ENCODE results near the gene GTPBP4.
"Not testable (repeated sequence)": the region's sequence is repeated elsewhere in the genome, so short reads cannot be mapped to it uniquely, and the experiment has no call there.

Gene GTPBP4

DNA sequence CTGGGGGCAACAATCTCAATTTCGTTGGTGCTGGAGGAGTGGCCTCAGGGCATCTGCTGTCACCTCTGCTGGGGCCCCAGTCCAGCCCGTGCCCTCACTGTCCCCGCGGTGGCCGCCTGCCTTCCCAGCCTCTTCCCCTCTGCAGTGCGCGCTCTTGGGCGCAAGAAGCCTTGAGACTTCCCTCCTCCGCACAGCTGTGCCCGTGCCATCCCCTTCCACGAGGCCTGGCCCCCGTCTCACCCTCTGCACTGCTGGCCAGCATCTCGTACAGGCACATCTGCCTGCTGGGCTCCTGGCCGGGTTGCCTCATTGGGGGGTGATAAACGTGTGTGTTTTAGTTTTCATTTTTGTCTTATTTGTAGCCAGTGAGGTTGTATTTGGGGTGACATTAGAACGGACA is 23.5 kb downstream of the GTPBP4 start:
- TF ChIP-seq ZNF274 (IDR thresholded peaks at IDR 0.05; ENCODE audit: low read depth, low read length), result no peak
- no peak overlapping the region for H3K4me3 ChIP-seq (ENCODE audit: low read length)

DNA sequence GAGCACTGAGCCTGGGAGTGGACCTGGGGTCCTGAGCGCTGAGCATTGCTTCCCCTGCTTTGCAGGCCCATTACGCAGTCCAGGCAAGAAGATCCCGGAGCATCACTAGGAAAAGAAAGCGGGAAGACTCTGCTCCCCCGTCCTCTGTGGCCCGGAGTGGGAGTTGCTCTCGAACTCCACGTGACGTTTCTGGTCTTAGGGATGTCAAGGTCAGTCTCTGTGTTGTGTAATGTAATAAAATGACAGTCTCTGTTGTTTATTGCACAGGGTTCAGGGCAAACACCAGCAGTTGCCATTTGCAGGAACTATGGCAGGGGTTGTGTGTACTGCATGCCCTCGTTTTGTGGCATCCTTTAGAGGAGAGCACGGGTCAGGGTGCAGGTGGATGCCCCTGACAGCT is 27.5 kb downstream of the GTPBP4 start:
- no peak overlapping the region for H3K4me3 ChIP-seq (ENCODE audit: low read length)
- TF ChIP-seq ZNF274 (IDR thresholded peaks at IDR 0.05; ENCODE audit: low read depth, low read length), result no peak

DNA sequence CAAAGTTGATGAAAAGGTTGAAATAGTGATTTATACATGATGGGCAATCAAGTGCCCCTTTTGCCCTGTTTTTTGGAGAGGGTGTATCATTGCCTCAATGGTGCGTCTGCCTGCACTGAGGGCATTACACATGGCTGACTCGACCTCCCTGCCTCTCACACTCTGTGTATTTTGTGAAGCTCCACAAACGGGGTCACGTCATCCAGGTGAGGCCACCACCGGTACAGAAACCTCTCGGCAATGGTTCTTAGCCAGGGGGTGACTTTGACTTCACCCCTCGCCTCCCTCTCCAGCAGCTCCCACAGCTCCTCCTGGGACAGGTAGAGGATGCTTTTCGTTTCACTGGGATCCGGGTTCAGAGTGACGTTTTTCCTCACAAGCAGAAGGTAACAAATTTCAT is 31.1 kb downstream of the GTPBP4 start:
- H3K4me3 ChIP-seq (ENCODE audit: low read length), result no peak overlapping the region
- no peak for TF ChIP-seq ZNF274 (IDR thresholded peaks at IDR 0.05; ENCODE audit: low read depth, low read length)

DNA sequence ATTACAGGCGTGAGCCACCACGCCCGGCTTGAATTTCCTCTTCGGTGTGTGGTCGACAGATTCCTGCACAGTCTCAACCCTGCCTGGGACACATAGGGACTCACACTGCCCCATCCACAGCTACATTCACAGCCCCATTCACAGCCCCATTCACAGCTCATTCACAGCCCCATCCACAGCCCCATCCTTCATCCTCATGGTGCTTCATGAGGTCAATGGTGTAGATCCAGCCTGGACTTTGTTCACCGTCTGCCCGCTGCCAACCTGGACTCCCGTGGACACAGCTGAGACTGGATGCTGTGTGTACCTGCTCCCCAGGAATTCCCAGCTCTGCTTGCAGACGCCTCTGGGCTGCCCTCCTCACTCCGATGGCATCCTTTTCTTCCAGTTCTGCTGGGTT is 32.2 kb downstream of the GTPBP4 start:
- no peak overlapping the region for H3K4me3 ChIP-seq (ENCODE audit: low read length)
- no peak for TF ChIP-seq ZNF274 (IDR thresholded peaks at IDR 0.05; ENCODE audit: low read depth, low read length)

DNA sequence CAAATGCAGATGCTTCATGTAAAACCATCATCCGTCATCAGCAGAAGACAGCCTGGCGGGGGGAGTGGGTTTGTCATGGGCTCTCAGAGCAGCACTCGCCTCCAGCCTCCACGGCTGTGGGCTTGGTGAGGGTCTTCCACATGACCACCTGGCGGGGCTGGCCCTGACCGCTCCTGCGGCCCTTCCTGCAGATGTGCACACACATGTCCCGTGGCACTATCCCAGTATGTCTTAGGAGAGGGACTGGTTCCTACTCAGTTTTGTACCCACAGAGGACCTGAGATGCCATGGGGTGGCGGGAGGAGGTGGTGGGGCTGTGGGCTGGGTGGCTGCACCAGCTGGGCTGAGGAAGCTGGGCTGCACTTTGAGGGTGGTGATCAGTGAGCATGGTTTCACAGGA is 32.7 kb downstream of the GTPBP4 start:
- no peak overlapping the region for H3K4me3 ChIP-seq (ENCODE audit: low read length)
- TF ChIP-seq ZNF274 (IDR thresholded peaks at IDR 0.05; ENCODE audit: low read depth, low read length), result no peak

DNA sequence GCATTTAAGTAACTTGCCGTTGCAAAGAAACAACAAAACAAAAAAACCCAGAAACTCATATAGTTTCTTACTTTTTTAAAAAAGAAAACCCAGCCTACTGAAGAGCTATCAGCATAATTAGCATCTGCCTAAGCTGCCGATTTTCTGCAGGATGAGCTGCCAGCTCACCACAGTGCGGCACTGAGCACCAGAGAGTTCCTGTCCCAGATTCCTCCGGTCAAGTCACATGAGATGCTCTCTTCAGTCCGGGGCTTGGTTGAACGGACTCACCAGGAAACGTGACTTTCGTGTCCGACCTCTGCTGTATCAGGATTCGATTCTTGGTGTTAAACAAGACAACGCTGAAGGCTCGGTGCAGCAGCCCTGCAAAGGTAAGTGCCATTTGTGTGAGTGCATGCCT is 34.2 kb downstream of the GTPBP4 start:
- no peak for TF ChIP-seq ZNF274 (IDR thresholded peaks at IDR 0.05; ENCODE audit: low read depth, low read length)
- H3K4me3 ChIP-seq (ENCODE audit: low read length), result no peak overlapping the region

DNA sequence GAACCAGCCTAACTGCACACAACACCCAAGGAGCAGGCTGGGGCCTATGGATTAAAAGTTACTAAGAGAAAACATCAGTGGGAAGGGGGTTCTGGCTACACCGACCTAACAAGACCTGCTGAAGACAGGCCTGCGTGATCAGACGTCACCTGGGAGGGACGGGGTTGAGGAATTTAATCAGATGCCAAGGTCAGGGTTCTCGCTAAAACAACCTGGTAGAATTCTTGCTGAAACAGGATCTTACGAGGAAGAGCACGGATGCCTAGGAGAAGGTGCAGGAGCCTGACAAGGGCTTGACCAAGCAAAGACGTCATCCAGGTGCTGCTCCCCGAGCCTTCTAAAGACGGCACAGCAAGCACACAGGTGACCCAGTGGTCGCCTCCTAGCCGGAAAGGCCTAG is 35.9 kb downstream of the GTPBP4 start:
- no peak overlapping the region for H3K4me3 ChIP-seq (ENCODE audit: low read length)
- TF ChIP-seq ZNF274 (IDR thresholded peaks at IDR 0.05; ENCODE audit: low read depth, low read length), result no peak

DNA sequence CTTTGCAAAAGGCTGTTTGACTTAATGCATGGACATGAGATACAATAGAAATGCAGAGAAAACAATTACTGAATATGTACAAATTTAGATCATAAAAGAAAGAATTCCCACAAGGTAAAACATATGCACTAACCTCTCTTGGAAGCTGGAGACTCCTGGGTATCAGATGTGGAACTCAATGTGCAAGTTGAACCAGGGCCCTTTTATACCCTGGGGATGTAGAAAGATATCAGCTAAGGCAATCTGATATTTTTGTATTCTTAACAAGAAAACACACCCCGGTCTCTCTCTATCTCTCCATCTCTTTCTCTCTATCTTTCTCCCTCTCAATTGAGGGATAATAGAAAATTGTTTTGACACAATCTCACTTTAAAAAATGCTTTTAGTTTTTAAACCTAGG is 37.4 kb downstream of the GTPBP4 start, which contains the start of gene IDI2:
Gene IDI2 (minus strand): TSS at position 177 of the 400 bp plus-strand sequence. CDS start 1,136 bp downstream, outside the sequence.
- TF ChIP-seq ZNF274 (IDR thresholded peaks at IDR 0.05; ENCODE audit: low read depth, low read length), result no peak
- no peak within 1 kb of the TSS for H3K4me3 ChIP-seq (ENCODE audit: low read length)

DNA sequence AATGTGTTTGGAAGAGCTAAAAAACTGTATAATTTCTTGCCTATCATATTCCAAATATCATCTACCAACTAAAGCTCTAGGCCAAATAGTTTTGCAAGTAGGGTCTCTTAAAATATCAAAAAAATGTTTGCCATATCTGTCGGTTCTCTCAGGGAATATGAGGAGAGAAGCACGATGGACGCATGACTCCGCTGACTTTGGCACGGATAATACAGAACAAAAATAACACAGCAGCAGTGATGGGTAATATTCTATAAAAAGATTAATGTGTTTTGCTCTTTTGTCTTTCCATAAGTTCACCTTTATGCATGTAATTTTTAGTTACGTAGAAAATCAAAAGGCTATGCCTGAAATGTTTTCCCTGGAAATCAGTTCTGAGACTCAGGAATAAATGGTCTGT is 38.3 kb downstream of the GTPBP4 start:
- H3K4me3 ChIP-seq (ENCODE audit: low read length), result no peak overlapping the region
- TF ChIP-seq ZNF274 (IDR thresholded peaks at IDR 0.05; ENCODE audit: low read depth, low read length), result no peak

DNA sequence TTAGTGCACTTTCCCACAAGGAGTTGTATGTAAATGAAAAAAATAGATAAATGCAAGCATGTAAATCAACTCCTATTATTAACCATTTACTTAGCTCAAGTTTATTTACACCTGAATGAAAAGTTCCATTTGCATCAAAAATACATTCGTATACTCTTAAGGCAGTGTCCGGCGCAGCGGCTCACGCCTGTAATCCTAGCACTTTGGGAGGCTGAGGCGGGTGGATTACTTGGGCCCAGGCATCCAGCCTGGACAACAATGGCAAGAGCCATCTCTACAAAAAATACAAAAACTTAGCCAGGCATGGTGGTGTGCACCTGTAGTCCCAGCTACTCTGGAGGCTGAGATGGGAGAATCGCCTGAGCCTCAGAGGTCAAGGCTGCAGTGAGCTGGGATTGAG is 41.6 kb downstream of the GTPBP4 start:
- no peak overlapping the region for H3K4me3 ChIP-seq (ENCODE audit: low read length)
- TF ChIP-seq ZNF274 (IDR thresholded peaks at IDR 0.05; ENCODE audit: low read depth, low read length), result no peak

DNA sequence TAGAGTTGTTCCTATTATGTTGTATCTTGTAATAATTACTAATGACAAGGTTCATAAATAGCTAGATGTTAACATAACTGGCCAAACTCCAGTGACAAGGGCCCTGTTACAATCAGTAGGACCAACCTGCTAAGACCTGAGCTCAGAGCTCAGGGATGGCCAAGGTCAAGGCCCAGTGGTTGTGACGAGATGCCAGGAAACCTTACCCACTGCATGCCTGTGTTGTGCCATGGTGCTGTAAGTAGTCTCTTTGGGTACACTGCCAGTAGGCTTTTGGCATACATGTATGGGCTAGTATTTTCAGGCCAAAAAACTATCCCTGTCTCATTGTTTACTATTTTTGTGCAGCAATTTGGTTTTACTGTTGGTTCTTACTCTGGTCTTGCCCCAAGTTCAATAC is 45.4 kb downstream of the GTPBP4 start:
- no peak overlapping the region for H3K4me3 ChIP-seq (ENCODE audit: low read length)
- TF ChIP-seq ZNF274 (IDR thresholded peaks at IDR 0.05; ENCODE audit: low read depth, low read length), result no peak

DNA sequence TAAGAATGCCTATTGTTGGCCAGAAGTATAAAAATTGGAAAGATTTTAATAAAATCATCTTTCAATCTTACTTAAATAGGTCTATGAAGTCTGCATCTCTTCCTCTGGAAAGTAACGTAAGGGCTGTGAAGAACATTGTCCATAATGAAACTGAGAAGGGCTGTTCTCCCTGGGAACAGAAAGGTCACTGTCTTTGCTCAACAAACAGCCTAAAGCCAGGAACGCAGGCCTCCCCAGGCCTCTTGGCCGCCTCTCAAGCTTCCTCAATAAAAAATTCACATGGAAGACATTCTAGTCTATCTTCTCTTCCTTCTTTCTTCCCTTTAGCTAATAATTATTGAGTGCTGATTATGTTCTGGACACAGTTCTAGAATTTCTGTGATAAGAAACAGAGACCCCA is 46.5 kb downstream of the GTPBP4 start:
- no peak for TF ChIP-seq ZNF274 (IDR thresholded peaks at IDR 0.05; ENCODE audit: low read depth, low read length)
- H3K4me3 ChIP-seq (ENCODE audit: low read length), result no peak overlapping the region

DNA sequence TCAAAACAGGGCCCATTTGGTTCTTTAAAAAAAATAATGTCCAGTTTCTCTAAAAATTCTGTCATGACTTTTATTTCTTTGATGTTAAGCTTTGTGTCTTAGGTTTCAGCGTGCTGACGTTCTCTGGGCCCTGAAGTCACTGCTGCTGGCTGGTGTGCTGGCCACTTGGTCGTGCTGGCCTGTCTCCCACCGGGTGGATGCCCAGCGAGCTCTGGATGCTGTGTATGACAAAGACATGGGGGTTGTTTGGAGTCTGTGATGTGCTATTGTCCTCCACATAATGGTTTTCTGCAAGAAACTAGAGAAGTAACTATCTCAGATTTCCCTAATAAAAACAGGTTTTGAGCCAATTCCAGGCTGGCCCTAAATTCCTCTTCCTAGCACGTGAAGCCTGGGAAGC is 47.0 kb downstream of the GTPBP4 start:
- no peak overlapping the region for H3K4me3 ChIP-seq (ENCODE audit: low read length)
- no peak for TF ChIP-seq ZNF274 (IDR thresholded peaks at IDR 0.05; ENCODE audit: low read depth, low read length)

DNA sequence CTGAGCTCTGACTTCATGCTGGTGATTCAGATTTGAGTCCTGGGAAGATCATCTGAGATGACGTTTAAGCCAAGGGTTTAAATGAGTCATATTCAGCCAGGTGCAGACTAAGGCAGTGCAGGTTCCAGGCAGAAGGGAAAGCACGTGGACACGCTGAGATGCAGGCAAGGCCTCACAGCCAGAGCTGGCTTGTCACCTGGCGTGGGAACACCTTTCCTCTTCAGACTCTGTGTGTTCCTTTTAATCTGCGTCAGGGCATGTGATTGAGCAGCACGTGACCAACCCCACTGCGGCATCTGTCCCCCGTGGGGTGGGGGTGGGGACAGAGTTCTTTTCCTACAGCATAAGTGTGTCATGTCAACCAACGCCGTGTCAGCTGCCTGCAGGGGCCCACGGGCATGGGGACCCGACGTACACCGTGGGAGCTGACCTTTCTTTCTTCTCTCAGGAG is 48.1 kb downstream of the GTPBP4 start:
- no peak overlapping the region for H3K4me3 ChIP-seq (ENCODE audit: low read length)
- no peak for TF ChIP-seq ZNF274 (IDR thresholded peaks at IDR 0.05; ENCODE audit: low read depth, low read length)

DNA sequence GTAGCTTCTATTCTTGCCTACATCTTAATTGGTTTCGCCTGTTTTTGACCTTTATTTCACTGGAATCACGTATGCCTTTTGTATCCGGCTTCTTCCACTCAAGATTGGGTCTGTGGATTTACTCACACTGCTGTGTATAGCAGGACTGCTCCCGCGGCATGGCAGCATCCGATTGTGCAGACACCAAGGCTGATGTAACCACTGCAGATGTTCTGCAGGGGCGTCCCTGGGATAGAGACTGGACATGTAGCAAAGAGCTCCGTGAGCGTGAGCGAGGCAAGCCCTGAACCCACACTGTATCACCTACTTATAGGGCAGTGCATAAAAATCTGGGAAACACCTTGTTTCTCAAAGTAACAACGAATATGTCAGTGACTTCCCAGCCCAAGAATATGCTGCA is 48.9 kb downstream of the GTPBP4 start:
- no peak overlapping the region for H3K4me3 ChIP-seq (ENCODE audit: low read length)
- TF ChIP-seq ZNF274 (IDR thresholded peaks at IDR 0.05; ENCODE audit: low read depth, low read length), result no peak

DNA sequence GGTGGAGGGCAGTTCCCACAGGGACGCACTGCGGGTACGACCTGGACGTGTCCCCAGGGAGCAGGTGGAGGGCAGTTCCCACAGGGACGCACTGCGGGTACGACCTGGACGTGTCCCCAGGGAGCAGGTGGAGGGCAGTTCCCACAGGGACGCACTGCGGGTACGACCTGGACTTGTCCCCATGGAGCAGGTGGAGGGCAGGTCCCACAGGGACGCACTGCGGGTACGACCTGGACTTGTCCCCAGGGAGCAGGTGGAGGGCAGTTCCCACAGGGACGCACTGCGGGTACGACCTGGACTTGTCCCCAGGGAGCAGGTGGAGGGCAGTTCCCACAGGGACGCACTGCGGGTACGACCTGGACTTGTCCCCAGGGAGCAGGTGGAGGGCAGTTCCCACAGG is 50.5 kb downstream of the GTPBP4 start:
- not testable (repeated sequence) for H3K4me3 ChIP-seq (ENCODE audit: low read length)

DNA sequence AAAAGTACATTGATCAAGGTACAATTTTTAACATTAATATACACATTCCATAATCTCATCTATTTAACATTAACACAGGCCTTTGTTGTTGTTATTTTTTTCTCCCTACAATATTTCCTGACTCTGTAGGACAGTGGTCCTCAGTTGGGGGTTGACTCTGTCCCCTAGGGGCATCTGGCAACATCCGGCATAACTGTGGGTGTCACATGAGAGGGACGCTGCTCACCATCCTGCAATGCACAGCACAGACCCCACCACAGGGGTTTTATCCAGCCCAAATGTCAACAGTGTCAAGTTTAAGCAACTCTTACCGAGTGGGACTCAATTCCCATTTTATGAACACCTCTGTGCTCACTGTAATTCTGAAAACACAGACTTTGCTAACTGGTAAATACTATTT is 51.9 kb downstream of the GTPBP4 start:
- no peak overlapping the region for H3K4me3 ChIP-seq (ENCODE audit: low read length)
- TF ChIP-seq ZNF274 (IDR thresholded peaks at IDR 0.05; ENCODE audit: low read depth, low read length), result no peak
